ENCODE results near the gene AGO4.

AGO4 gene

GRCh38 chr1:35894656-35895055 is 86.8 kb downstream of the AGO4 start:
- DNase-seq (ENCODE audit: low read depth) = no peak

- no peak for DNase-seq (ENCODE audit: low read depth)
Measured at GRCh38 chr1:35899941-35900340, 92.1 kb downstream of the AGO4 start.

GRCh38 chr1:35901235-35901634 is 93.4 kb downstream of the AGO4 start:
- DNase-seq (ENCODE audit: low read depth) = no peak

- no peak for DNase-seq (ENCODE audit: low read depth)
Measured at GRCh38 chr1:35902671-35903070, 94.9 kb downstream of the AGO4 start.

All from stimulated activated CD8-positive, alpha-beta memory T cell treated with anti-CD3 and anti-CD28 coated beads, Interleukin-7, amount 100 ng/mL, for 24 hours (primary cell).